SK-N-SH (cell line): ENCODE measurements around the gene PALS1.

ENCODE experiments used
- MXI1 ChIP-seq: IDR thresholded peaks from 2 replicates; pipeline ENCODE4 v1.6.1; 2012; ENCODE audit warnings: mild to moderate bottlenecking, low read depth, low read length, improper control_type of control experiment
- RFX5 ChIP-seq: IDR thresholded peaks from 2 replicates; pipeline ENCODE4 v1.6.1; 2012; ENCODE audit warnings: mild to moderate bottlenecking, improper control_type of control experiment, low read length
- TF ChIP-seq, protein P1 (sequence below): fragments of 200-600 bp; sonication (generic); IDR thresholded peaks from 2 replicates; pipeline ENCODE4 v1.6.1; 2017; ENCODE audit warnings: antibody characterized with exemption, mild to moderate bottlenecking, moderate library complexity

DNA sequence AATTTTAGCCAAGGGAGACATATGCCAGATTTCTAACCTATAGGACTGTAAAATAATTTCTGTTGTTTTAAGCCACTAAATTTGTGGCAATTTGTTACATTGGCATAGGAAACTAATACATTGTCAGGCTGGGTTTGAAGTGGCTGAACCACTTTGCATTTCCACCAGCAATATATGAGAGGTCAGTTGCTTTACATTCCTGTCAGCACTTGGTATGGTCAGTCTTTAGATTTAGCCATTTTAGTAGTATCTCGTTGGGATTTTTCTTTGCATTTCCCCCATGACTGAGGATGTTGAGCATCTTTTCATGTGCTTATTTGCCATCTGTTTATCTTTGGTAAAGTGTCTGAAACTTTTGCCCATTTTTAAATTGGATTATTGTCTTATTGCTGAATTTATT is 3.9 kb downstream of the PALS1 start:
- TF ChIP-seq, protein P1, sequence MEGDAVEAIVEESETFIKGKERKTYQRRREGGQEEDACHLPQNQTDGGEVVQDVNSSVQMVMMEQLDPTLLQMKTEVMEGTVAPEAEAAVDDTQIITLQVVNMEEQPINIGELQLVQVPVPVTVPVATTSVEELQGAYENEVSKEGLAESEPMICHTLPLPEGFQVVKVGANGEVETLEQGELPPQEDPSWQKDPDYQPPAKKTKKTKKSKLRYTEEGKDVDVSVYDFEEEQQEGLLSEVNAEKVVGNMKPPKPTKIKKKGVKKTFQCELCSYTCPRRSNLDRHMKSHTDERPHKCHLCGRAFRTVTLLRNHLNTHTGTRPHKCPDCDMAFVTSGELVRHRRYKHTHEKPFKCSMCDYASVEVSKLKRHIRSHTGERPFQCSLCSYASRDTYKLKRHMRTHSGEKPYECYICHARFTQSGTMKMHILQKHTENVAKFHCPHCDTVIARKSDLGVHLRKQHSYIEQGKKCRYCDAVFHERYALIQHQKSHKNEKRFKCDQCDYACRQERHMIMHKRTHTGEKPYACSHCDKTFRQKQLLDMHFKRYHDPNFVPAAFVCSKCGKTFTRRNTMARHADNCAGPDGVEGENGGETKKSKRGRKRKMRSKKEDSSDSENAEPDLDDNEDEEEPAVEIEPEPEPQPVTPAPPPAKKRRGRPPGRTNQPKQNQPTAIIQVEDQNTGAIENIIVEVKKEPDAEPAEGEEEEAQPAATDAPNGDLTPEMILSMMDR: no peak
- TF ChIP-seq MXI1 (no peak), RFX5 (no peak)
